Effector CD4-positive, alpha-beta T cell (primary cell): ENCODE measurements around the gene UROC1.

Source experiments
- DNase-seq: peaks from one replicate; pipeline ENCODE4 v3.0.0-alpha.2; 2020

The UROC1 gene

DNA sequence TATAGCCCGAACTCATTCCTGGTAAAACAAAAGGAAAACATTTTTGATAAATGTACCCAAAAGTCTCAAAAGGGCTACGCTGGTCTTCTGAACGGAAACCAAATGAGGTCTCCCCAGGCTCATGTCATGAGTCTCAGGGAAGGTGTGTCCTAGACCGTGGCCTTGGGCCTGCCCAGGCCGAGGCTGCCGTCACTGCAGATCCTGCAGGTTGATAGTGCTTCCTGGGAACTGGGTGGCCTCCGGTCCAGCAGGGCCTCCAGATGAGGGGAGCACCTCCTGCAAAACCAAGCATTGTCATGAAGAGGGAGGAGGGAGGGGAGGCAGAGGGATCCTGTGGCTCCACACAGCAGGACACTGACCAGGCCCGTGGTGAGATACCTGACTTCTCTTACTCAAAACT is 79.4 kb downstream of the UROC1 start:
- DNase-seq, result no peak

DNA sequence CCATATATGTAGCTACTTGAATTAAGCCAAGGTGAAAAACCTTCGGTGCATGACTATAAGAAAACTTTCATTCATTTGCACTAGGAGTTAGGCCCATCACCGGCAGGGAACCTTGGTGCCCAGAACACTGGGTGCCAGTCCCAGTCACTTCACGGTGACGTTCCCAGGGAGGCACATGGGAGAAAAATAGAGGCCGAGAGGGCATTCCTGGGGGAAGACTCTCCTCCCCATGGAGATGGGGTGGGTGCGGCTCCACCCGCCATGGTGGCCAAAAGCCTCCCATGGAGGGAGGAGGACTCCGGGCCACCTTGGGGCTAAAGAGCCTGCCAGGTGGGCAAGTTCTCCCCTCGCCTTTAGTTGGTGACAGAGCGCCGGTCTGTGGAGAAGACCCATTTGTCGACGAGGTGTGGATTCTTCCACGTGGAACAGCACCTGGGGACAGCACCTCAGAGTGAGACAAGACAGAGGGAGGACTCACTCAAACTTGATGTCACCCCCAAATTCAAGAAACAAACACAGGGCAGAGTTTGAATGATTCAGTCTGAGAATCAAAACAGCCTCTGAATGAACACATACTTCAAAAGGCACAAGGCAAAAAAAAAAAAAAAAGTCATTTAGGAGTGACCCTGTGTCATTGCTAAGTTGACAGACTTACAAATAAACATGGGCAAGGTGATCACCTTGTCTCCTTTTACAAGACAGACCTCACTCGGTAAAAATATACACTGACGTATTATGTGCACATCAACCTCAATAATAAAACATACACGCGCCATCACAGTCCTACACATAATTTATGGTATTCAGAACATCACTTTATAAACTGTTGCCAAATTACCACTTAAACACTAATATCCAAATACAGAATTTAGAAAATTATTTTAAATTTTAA is 80.5 kb downstream of the UROC1 start:
- DNase-seq, result no peak

DNA sequence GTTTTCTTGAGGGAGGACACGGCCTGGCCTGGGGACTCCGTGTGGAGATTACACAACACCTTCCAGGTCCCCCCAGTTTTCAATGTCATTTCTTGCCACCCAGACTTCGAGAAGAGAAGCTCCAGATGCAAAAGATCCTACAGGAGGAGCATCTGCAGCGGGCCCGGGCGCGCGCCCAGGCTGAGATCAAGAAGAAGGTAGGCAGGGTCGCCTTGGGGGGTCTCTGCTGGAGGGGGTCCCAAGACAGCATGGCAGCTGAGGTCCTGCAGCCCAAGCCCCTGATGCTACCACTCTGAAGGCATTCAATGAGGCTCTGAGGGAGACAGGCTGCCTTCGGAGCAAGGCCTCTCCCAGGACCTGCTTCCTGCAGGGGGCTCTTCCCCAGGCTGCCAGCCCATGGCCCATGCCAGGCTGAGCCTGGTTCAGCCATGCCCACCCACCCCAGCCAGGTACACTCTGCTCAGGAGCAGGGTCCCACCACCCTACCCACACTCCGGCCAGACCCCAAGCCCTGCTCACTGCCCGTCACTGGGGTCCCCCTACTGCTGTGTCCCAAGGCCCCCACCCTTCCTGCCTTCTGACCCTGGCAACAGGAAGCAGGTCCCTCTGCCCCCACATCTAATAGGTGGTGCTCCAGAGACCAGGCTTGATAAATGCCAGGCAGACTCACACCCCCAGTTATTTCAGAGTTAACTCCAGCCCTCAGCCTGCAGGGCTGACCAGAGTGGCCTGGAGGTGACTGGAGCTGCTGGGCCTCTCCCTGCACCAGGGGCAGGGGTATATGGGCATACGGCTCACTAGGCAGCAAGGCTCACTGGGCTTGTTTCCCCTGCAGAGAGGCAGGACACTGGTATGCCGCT is 81.9 kb downstream of the UROC1 start:
- DNase-seq, result no peak

DNA sequence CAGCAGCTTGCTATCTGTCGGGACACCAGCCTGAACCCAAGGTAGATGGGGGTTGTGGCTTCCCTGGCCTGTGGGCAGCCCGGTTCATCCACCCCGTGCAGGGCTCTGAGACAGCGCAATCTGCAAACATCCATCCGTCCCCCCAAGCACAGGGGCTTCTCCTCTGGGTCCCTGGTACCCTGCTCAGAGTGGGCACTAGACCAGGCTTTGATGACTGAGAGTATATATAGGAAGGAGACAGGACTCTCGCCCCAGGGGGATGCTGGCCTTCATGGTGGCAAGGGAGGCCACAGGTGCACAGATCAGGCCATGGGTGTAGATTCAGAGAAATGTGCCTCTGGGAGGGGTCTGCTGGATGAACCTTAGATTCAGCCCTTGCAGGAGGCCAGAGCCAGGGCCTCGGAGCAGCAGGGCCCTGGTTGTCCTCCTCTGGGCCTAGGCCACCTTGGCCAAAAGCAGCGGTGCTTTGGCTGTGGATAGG is 82.6 kb downstream of the UROC1 start:
- DNase-seq, result no peak

DNA sequence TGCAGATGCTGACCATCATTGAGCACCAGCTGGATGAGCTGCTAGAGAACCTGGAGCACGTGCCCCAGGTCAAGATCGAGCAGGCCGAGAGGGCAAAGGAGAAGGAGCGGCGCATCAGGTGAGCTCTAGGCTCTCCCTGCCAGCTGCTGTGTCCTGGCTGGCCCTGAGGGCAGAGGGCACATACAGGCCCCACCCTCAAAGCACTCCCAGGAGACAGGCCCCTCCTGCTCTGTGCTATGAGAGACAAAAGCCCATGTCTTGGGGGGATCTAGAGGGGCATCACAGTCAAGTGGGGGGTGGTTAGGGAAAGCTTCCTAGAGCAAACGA is 83.3 kb downstream of the UROC1 start:
- DNase-seq, result no peak

DNA sequence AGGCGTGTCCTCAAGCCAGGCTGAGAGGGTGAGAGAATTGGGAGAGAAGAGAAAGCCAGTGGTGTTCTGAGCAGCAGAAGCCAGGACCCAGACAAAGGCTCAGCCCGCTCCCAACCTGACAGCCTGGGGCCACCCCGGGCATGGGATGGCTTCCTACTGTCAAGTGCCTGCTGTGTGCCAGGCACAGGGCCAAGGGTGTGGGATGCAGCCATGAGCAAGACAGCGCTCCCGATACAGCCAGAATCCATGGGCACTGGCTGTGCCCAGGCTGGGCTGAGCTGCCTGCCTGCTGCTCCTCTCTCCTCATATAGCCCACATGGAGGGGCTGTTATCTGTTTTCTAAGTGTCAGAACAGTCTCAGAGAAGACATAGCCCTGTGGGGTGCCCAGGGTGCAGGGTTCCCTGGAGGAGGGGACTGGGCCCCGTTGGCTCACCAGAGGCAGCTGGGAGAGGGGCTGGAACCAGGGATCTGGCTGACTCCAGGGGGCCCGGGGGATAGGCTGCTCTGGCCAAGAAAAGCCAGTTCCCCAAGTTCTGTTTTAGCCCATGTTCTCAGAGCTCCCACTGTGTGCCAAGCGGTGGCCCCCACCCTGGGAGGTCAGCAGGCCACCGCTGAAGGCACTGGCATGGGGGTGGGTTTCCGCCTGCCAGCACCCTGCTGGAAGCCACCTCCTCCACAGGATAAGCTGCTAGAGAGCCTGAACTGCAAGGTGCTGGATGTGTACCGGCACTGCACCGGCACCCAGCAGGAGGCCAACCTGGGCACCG is 83.9 kb downstream of the UROC1 start:
- no peak for DNase-seq

DNA sequence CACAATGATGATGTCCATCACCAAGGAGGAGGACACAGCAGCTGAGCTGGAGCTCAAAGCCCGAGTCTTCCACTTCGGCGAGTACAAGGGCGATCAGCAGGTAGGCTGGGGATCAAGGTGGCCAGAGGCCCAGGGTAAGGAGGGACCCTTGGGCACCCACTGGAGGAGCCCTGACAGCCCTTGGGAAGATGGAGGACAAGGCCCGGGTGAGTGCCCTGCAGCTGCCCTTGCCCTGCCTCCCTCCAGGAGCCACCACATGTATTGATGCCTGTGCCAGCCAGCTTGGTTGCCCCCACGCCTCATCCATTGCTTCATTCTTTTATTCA is 84.5 kb downstream of the UROC1 start:
- DNase-seq, result no peak

DNA sequence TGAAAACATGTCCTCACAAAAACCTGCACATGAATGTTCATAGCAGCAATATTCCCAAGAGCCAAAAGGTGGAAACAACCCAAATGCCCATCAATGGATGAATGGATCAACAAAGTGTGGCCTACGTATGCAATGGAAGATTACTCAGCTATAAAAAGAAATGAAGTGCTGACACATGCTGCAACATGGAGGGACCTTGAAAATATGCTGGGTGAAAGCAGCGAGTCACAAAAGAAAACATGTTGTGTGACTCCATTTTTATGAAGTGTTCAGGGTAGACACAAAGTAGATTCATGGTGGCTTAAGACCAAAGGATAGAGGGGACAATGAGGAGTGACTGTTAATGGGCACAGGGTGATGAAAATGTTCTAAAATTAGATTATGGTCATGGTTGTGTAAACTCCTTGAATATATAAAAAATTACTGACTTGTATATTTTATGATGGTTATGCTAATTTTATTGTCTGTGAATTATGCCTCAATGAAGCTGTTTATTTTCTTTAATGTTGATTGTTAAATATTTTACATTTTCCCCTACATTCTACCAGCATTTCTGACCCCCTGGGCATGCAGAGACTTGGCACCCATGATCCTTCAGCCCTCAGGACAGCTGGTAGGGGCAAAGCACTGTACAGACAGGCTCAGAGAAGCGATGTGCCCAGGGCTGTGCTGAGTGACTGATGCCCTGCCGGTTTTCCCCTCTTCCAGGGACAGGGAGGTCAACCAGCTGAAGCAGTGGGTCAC is 85.0 kb downstream of the UROC1 start:
- no peak for DNase-seq
